GM21367 (cell line): ENCODE results near the gene RNF223.
"Not testable (repeated sequence)": the region's sequence is repeated elsewhere in the genome, so short reads cannot be mapped to it uniquely, and the experiment has no call there.

ENCODE experiments used
- ATAC-seq: cut with Tn5 transposase; IDR thresholded peaks from one replicate; pipeline ENCODE4 v1.9.1; 2021; ENCODE audit not compliant: unreplicated experiment

The RNF223 gene

GRCh38 chr1:1088029-1088800 is 14.1 kb upstream of the RNF223 start:
- ATAC-seq: no peak

- no peak for ATAC-seq
These were observed 13.4 kb upstream of the RNF223 start for GRCh38 chr1:1087351-1088028.

- ATAC-seq: no peak
These were observed 12.8 kb upstream of the RNF223 start for GRCh38 chr1:1086911-1087341.

- ATAC-seq: no peak
These were observed 12.1 kb upstream of the RNF223 start for GRCh38 chr1:1085911-1086841.

- no peak for ATAC-seq
These were observed 11.2 kb upstream of the RNF223 start for GRCh38 chr1:1085171-1085841.

GRCh38 chr1:1084372-1085170 is 10.5 kb upstream of the RNF223 start:
- ATAC-seq: no peak

- no peak for ATAC-seq
These were observed 9.6 kb upstream of the RNF223 start for GRCh38 chr1:1083416-1084371.

GRCh38 chr1:1082776-1083415 is 8.8 kb upstream of the RNF223 start:
- no peak for ATAC-seq

- no peak for ATAC-seq
These were observed 8.2 kb upstream of the RNF223 start for GRCh38 chr1:1082239-1082775.

- ATAC-seq: no peak
These were observed 7.5 kb upstream of the RNF223 start for GRCh38 chr1:1081311-1082238.

GRCh38 chr1:1080951-1081310 is 6.8 kb upstream of the RNF223 start:
- ATAC-seq: no peak

GRCh38 chr1:1080122-1080757 is 6.1 kb upstream of the RNF223 start:
- ATAC-seq: no peak

GRCh38 chr1:1079408-1080121 is 5.5 kb upstream of the RNF223 start:
- no peak for ATAC-seq

GRCh38 chr1:1077396-1077795 is 3.3 kb upstream of the RNF223 start:
- not testable (repeated sequence) for ATAC-seq

GRCh38 chr1:1075148-1075935 is 1.2 kb upstream of the RNF223 start:
- no peak for ATAC-seq
